Mesenteric fat pad (tissue), 1 donor: ENCODE measurements around the gene NRXN3. TPM values are rescaled to one million over a fixed set of nuclear protein-coding genes. Genes with fewer than 3 reads are reported as not detected.

Source experiments
- DNase-seq: peaks from one replicate; pipeline ENCODE4 v3.0.0-alpha.2; 2020; ENCODE audit warnings: low spot score
- total RNA-seq: library from RNA; stranded (reverse); fragmentation: NEBNext Ultra II Directional; extraction: Animal tissue kit (Norgen Biotek cat#: 25700); gene quantifications from one replicate; pipeline ENCODE4 v1.2.1, GENCODE V29; 2021
- donor health status: DM: yes; HTN: yes; CAD: no.

NRXN3 gene
- total RNA-seq, 1 donor from 2014 or later: 0.84 TPM

- no peak for DNase-seq
These were observed 539.8 kb downstream of the NRXN3 start for GRCh38 chr14:78709795-78710557.

- DNase-seq: no peak
These were observed 540.8 kb downstream of the NRXN3 start for GRCh38 chr14:78710963-78711362.

- no peak for DNase-seq
These were observed 543.5 kb downstream of the NRXN3 start for GRCh38 chr14:78713716-78714115.

GRCh38 chr14:78714711-78715110 lies 544.5 kb downstream of the NRXN3 start:
- no peak for DNase-seq

- DNase-seq: no peak
These were observed 551.7 kb downstream of the NRXN3 start for GRCh38 chr14:78721756-78722480.

- DNase-seq: no peak
These were observed 554.9 kb downstream of the NRXN3 start for GRCh38 chr14:78725086-78725485.

GRCh38 chr14:78737116-78737515 lies 566.9 kb downstream of the NRXN3 start:
- no peak for DNase-seq

- DNase-seq: no peak
These were observed 567.4 kb downstream of the NRXN3 start for GRCh38 chr14:78737601-78738000.

GRCh38 chr14:78746086-78746595 lies 576.0 kb downstream of the NRXN3 start:
- DNase-seq: no peak

- DNase-seq: no peak
These were observed 577.6 kb downstream of the NRXN3 start for GRCh38 chr14:78747813-78748212.

GRCh38 chr14:78752518-78753188 lies 582.5 kb downstream of the NRXN3 start:
- DNase-seq: no peak

GRCh38 chr14:78754059-78754458 lies 583.9 kb downstream of the NRXN3 start:
- no peak for DNase-seq

GRCh38 chr14:78758333-78758732 lies 588.2 kb downstream of the NRXN3 start:
- DNase-seq: no peak

- no peak for DNase-seq
These were observed 592.2 kb downstream of the NRXN3 start for GRCh38 chr14:78762331-78762730.

- DNase-seq: no peak
These were observed 593.6 kb downstream of the NRXN3 start for GRCh38 chr14:78763746-78764145.

GRCh38 chr14:78764240-78764639 lies 594.1 kb downstream of the NRXN3 start:
- DNase-seq: no peak

GRCh38 chr14:78764645-78765044 lies 594.5 kb downstream of the NRXN3 start:
- no peak for DNase-seq

GRCh38 chr14:78767436-78767835 lies 597.3 kb downstream of the NRXN3 start:
- DNase-seq: no peak

- no peak for DNase-seq
These were observed 612.4 kb downstream of the NRXN3 start for GRCh38 chr14:78782551-78782950.

- DNase-seq: no peak
These were observed 615.1 kb downstream of the NRXN3 start for GRCh38 chr14:78785265-78785664.

GRCh38 chr14:78788467-78789360 lies 618.5 kb downstream of the NRXN3 start:
- DNase-seq: no peak
